Thoracic aorta (tissue), 2 donors: ENCODE results near the gene CRCP. TPM values are rescaled to one million over a fixed set of nuclear protein-coding genes. Genes with fewer than 3 reads are reported as not detected.
"Not testable (repeated sequence)": the region's sequence is repeated elsewhere in the genome, so short reads cannot be mapped to it uniquely, and the experiment has no call there.

Experiments
- ATAC-seq: fragments of 150-250 bp; one replicate; pipeline ENCODE4 v1.8.0; 2017; ENCODE audit warnings: low read depth; ENCODE audit not compliant: insufficient number of reproducible peaks, low FRiP score
- DNase-seq: peaks from one replicate; pipeline ENCODE4 v3.0.0-alpha.2; 2020; ENCODE audit warnings: low spot score
- H3K27ac ChIP-seq, 2 donors: fragments of 200-600 bp; sonication (generic); 1 replicate in 1 of 2; 2 replicates in 1 of 2; pipeline ENCODE4 v1.5.1; 2016; ENCODE audit warnings: mild to moderate bottlenecking in 2 of 2, moderate library complexity in 2 of 2
- H3K27me3 ChIP-seq: fragments of 200-600 bp; sonication (generic); replicated peaks from 2 replicates; pipeline ENCODE4 v1.6.0; 2016; ENCODE audit warnings: mild to moderate bottlenecking; ENCODE audit not compliant: insufficient read depth
- H3K36me3 ChIP-seq: fragments of 200-600 bp; sonication (generic); one replicate; pipeline ENCODE4 v1.5.1; 2016
- H3K4me1 ChIP-seq, 2 donors: fragments of 200-600 bp; sonication (generic); 1 replicate in 1 of 2; 2 replicates in 1 of 2; pipeline versions ENCODE4 v1.5.1 to v1.6.0; 2016; ENCODE audit warnings: low read depth in 2 of 2, mild to moderate bottlenecking in 1 of 2; ENCODE audit not compliant: control insufficient read depth in 1 of 2
- H3K4me3 ChIP-seq: fragments of 200-600 bp; sonication (generic); 2 replicates; pipeline ENCODE4 v1.5.1; 2016; ENCODE audit warnings: mild to moderate bottlenecking
- H3K9me3 ChIP-seq: fragments of 200-600 bp; sonication (generic); 2 replicates; pipeline ENCODE4 v1.5.1; 2016
- CTCF ChIP-seq: fragments of 200-600 bp; sonication (generic); IDR thresholded peaks from one replicate; pipeline ENCODE4 v1.5.1; 2019; ENCODE audit warnings: antibody characterized with exemption
- total RNA-seq, 2 donors: library from RNA; depleted of rRNA; stranded (reverse); fragments of >200 nt; gene quantifications; one replicate each; pipeline versions ENCODE4 v1.1.0 to v1.2.3, GENCODE V29; 2016

CRCP gene
- total RNA-seq: 10 to 100 TPM; 32.5 to 43.5 TPM

- H3K9me3 ChIP-seq: no peaks in the 10 kb centered on the region
- DNase-seq (peak; percentile 41), ATAC-seq (peak; percentile 68)
- H3K27ac ChIP-seq: peak within 1 kb of the TSS; percentile 85 to 90
- H3K27me3 ChIP-seq: no peaks in the 10 kb centered on the region
- no peak for TF ChIP-seq CTCF
- H3K4me1 ChIP-seq: peaks cover 12 to 25% of the 10 kb centered on the region in 2 donors
- H3K36me3 ChIP-seq: no peaks in the 10 kb centered on the region
- peak within 1 kb of the TSS; percentile 90 for H3K4me3 ChIP-seq
Observed at GRCh38 chr7:66114743-66115649, at the start of gene CRCP. Gene CRCP, plus strand, starts transcription at chr7:66114847. Its CDS starts 116 bp downstream, at chr7:66114963.

GRCh38 chr7:66069732-66070131, 44.9 kb upstream of the CRCP start:
- no peaks in the 10 kb centered on the region for H3K27me3 ChIP-seq
- no peaks in the 10 kb centered on the region for H3K4me1 ChIP-seq
- ATAC-seq: no peak
- no peaks in the 10 kb centered on the region for H3K36me3 ChIP-seq
- no peaks in the 10 kb centered on the region for H3K9me3 ChIP-seq
- no peak for DNase-seq
- no peak overlapping the region for H3K27ac ChIP-seq
- H3K4me3 ChIP-seq: no peak overlapping the region
- no peak for TF ChIP-seq CTCF

- H3K4me1 ChIP-seq: no peaks in the 10 kb centered on the region
- ATAC-seq: no peak
- DNase-seq: no peak
- no peak for TF ChIP-seq CTCF
- no peak overlapping the region for H3K27ac ChIP-seq
- H3K27me3 ChIP-seq: no peaks in the 10 kb centered on the region
- no peaks in the 10 kb centered on the region for H3K9me3 ChIP-seq
- H3K36me3 ChIP-seq: no peaks in the 10 kb centered on the region
- no peak overlapping the region for H3K4me3 ChIP-seq
Observed at GRCh38 chr7:66070222-66070621, 44.4 kb upstream of the CRCP start.

GRCh38 chr7:66072208-66072607, 42.4 kb upstream of the CRCP start:
- not testable (repeated sequence) for H3K36me3 ChIP-seq, H3K9me3 ChIP-seq, H3K27ac ChIP-seq, ATAC-seq, H3K27me3 ChIP-seq, DNase-seq, H3K4me3 ChIP-seq
- peaks cover 11 to 13% of the 10 kb centered on the region in 2 donors for H3K4me1 ChIP-seq

GRCh38 chr7:66075590-66076461, 38.8 kb upstream of the CRCP start, which contains the start of gene ASL:
Gene ASL, plus strand, starts transcription at chr7:66075819. Its CDS starts 263 bp downstream, at chr7:66076082.
- ATAC-seq (peak; percentile 98), DNase-seq (peak; percentile 76)
- Histone ChIP-seq H3K4me3 (peak within 1 kb of the TSS; percentile 100), H3K27ac (peak within 1 kb of the TSS in 1 of 2 donors; percentile 64), H3K9me3 (no peaks in the 10 kb centered on the region), H3K36me3 (no peaks in the 10 kb centered on the region), H3K27me3 (no peaks in the 10 kb centered on the region), H3K4me1 (peaks cover 11 to 14% of the 10 kb centered on the region in 2 donors)
- no peak for TF ChIP-seq CTCF
